ENCODE data around the gene ABCC6. TPM values are rescaled to one million over a fixed set of nuclear protein-coding genes. Genes with fewer than 3 reads are reported as not detected.

Gene ABCC6
- total and polyA plus RNA-seq, 4 donors, result 50.6 to 162 (median 95.9) TPM

GRCh38 chr16:16139061-16139460, 84.2 kb downstream of the ABCC6 start:
- DNase-seq (ENCODE audit: low spot score), result no peak
- H3K27ac ChIP-seq (ENCODE audit: low read depth in 1 of 2, low read length in 2 of 2), result no peak overlapping the region
- TF ChIP-seq FOXA2 (IDR thresholded peaks at IDR 0.05) (no peak), SP1 (IDR thresholded peaks at IDR 0.05) (no peak)
- H3K9me3 ChIP-seq (ENCODE audit: control insufficient read depth in 4 of 4, low read length in 3 of 4), result no peaks in the 10 kb centered on the region
- H3K4me3 ChIP-seq (ENCODE audit: low read depth in 1 of 3, low read length in 3 of 3), result no peak overlapping the region
- H3K36me3 ChIP-seq (ENCODE audit: control insufficient read depth in 4 of 4, insufficient read depth in 3 of 4, low read depth in 1 of 4, low read length in 3 of 4), result peaks cover 0 to 3% (median 2%) of the 10 kb centered on the region in 4 donors
- H3K4me1 ChIP-seq (ENCODE audit: control insufficient read depth in 4 of 4, insufficient read depth in 4 of 4, low read length in 3 of 4), result no peaks in the 10 kb centered on the region
- no peak overlapping the region for H3K9ac ChIP-seq (ENCODE audit: low read depth in 1 of 2, low read length in 2 of 2)
- 98% methylated on average over 10 of the region's 10 CpGs for WGBS
- H3K27me3 ChIP-seq (ENCODE audit: control insufficient read depth in 4 of 4, insufficient read depth in 4 of 4, low read length in 3 of 4), result no peaks in the 10 kb centered on the region

- Histone ChIP-seq H3K4me1 (ENCODE audit: control insufficient read depth in 4 of 4, insufficient read depth in 4 of 4, low read length in 3 of 4) (no peaks in the 10 kb centered on the region), H3K9ac (ENCODE audit: low read depth in 1 of 2, low read length in 2 of 2) (no peak overlapping the region), H3K27ac (ENCODE audit: low read depth in 1 of 2, low read length in 2 of 2) (no peak overlapping the region), H3K36me3 (ENCODE audit: control insufficient read depth in 4 of 4, insufficient read depth in 3 of 4, low read depth in 1 of 4, low read length in 3 of 4) (peaks cover under 1 to 3% (median 2%) of the 10 kb centered on the region in 4 donors), H3K27me3 (ENCODE audit: control insufficient read depth in 4 of 4, insufficient read depth in 4 of 4, low read length in 3 of 4) (no peaks in the 10 kb centered on the region), H3K9me3 (ENCODE audit: control insufficient read depth in 4 of 4, low read length in 3 of 4) (no peaks in the 10 kb centered on the region), H3K4me3 (ENCODE audit: low read depth in 1 of 3, low read length in 3 of 3) (no peak overlapping the region)
- TF ChIP-seq GABPA (IDR thresholded peaks at IDR 0.05 in 1 of 2, conservative IDR thresholded peaks at IDR 0.05 in 1 of 2) (no peak), REST (IDR thresholded peaks at IDR 0.05) (no peak), YY1 (IDR thresholded peaks at IDR 0.05) (no peak), TAF1 (conservative IDR thresholded peaks at IDR 0.05) (no peak), MAX (IDR thresholded peaks at IDR 0.05) (no peak)
- DNase-seq (ENCODE audit: low spot score), result no peak
- WGBS, result over 99% methylated on average over 15 of the region's 15 CpGs
These were observed 85.2 kb downstream of the ABCC6 start for GRCh38 chr16:16138034-16138635.

- H3K9ac ChIP-seq (ENCODE audit: low read depth in 1 of 2, low read length in 2 of 2), result no peak overlapping the region
- TF ChIP-seq ATF3 (IDR thresholded peaks at IDR 0.05), result no peak
- TF ChIP-seq SP1 (IDR thresholded peaks at IDR 0.05), result no peak
- TF ChIP-seq RXRA (IDR thresholded peaks at IDR 0.05), result no peak
- TF ChIP-seq FOXA2 (IDR thresholded peaks at IDR 0.05), result no peak
- TF ChIP-seq, protein P1, sequence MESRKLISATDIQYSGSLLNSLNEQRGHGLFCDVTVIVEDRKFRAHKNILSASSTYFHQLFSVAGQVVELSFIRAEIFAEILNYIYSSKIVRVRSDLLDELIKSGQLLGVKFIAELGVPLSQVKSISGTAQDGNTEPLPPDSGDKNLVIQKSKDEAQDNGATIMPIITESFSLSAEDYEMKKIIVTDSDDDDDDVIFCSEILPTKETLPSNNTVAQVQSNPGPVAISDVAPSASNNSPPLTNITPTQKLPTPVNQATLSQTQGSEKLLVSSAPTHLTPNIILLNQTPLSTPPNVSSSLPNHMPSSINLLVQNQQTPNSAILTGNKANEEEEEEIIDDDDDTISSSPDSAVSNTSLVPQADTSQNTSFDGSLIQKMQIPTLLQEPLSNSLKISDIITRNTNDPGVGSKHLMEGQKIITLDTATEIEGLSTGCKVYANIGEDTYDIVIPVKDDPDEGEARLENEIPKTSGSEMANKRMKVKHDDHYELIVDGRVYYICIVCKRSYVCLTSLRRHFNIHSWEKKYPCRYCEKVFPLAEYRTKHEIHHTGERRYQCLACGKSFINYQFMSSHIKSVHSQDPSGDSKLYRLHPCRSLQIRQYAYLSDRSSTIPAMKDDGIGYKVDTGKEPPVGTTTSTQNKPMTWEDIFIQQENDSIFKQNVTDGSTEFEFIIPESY (IDR thresholded peaks at IDR 0.05), result no peak
- TF ChIP-seq EGR1 (IDR thresholded peaks at IDR 0.05; ENCODE audit: low read depth in 2 of 2), result no peak
- TF ChIP-seq TAF1 (conservative IDR thresholded peaks at IDR 0.05), result no peak
- TF ChIP-seq FOXA1 (IDR thresholded peaks at IDR 0.05), result no peak
- TF ChIP-seq GABPA (IDR thresholded peaks at IDR 0.05 in 1 of 2, conservative IDR thresholded peaks at IDR 0.05 in 1 of 2), result no peak
- TF ChIP-seq REST (IDR thresholded peaks at IDR 0.05), result no peak
- no peak for TF ChIP-seq MAX (IDR thresholded peaks at IDR 0.05)
- TF ChIP-seq, protein P2, sequence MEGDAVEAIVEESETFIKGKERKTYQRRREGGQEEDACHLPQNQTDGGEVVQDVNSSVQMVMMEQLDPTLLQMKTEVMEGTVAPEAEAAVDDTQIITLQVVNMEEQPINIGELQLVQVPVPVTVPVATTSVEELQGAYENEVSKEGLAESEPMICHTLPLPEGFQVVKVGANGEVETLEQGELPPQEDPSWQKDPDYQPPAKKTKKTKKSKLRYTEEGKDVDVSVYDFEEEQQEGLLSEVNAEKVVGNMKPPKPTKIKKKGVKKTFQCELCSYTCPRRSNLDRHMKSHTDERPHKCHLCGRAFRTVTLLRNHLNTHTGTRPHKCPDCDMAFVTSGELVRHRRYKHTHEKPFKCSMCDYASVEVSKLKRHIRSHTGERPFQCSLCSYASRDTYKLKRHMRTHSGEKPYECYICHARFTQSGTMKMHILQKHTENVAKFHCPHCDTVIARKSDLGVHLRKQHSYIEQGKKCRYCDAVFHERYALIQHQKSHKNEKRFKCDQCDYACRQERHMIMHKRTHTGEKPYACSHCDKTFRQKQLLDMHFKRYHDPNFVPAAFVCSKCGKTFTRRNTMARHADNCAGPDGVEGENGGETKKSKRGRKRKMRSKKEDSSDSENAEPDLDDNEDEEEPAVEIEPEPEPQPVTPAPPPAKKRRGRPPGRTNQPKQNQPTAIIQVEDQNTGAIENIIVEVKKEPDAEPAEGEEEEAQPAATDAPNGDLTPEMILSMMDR (IDR thresholded peaks at IDR 0.05; ENCODE audit: low read depth, low read length, missing input control), result no peak
- no peak for TF ChIP-seq RAD21 (IDR thresholded peaks at IDR 0.05)
- TF ChIP-seq JUND (IDR thresholded peaks at IDR 0.05), result no peak
These were observed 86.2 kb downstream of the ABCC6 start for GRCh38 chr16:16137110-16137509.

More at GRCh38 chr16:16137110-16137509, 86.2 kb downstream of the ABCC6 start:
- Histone ChIP-seq H3K4me1 (ENCODE audit: control insufficient read depth in 4 of 4, insufficient read depth in 4 of 4, low read length in 3 of 4) (no peaks in the 10 kb centered on the region), H3K27ac (ENCODE audit: low read depth in 1 of 2, low read length in 2 of 2) (no peak overlapping the region), H3K4me3 (ENCODE audit: low read depth in 1 of 3, low read length in 3 of 3) (no peak overlapping the region), H3K9me3 (ENCODE audit: control insufficient read depth in 4 of 4, low read length in 3 of 4) (no peaks in the 10 kb centered on the region), H3K27me3 (ENCODE audit: control insufficient read depth in 4 of 4, insufficient read depth in 4 of 4, low read length in 3 of 4) (no peaks in the 10 kb centered on the region), H3K36me3 (ENCODE audit: control insufficient read depth in 4 of 4, insufficient read depth in 3 of 4, low read depth in 1 of 4, low read length in 3 of 4) (peaks cover 2 to 4% (median 3%) of the 10 kb centered on the region in 4 donors)
- 82% methylated on average over 8 of the region's 8 CpGs for WGBS
- DNase-seq (ENCODE audit: low spot score), result no peak
